K562 (cell line): Measurements from ENCODE around the gene EPC2. TPM values are rescaled to one million over a fixed set of nuclear protein-coding genes. Genes with fewer than 3 reads are reported as not detected.

Source experiments
- ATAC-seq: fragments of 200-7000 bp; cut with Tn5 transposase; 3 replicates; pipeline ENCODE4 v1.9.1; 2020; ENCODE audit warnings: moderate library complexity
- BruUV-seq: library from RNA; stranded (reverse); fragments of 400-500 nt; replicated peaks from 2 replicates; lab custom pipeline; 2021; lab: Mats Ljungman, UMichigan
- CTCF ChIA-PET: fragments of 300-600 bp; formaldehyde crosslinking; extraction: SDS; loops from one replicate; lab custom pipeline; 2021; ENCODE audit warnings: low intra/inter-chr PET ratio; lab: Yijun Ruan, JAX
- POLR2A ChIA-PET: fragments of 300-600, 350-650 bp; sonication (Branson Sonifier 250); formaldehyde crosslinking; extraction: SDS; loops from one replicate; lab custom pipeline; 2021; ENCODE audit warnings: antibody characterized with exemption, inconsistent platforms; lab: Yijun Ruan, JAX
- DNase-seq, 4 experiments: peaks; one replicate each; pipeline versions ENCODE4 v3.0.0 to v3.0.0-alpha.2; 2011 to 2018; ENCODE audit warnings: low spot score in 3 of 4, mixed read lengths in 3 of 4; ENCODE audit errors: extremely low read depth in 1 of 4
- FAIRE-seq: peaks from 2 replicates; lab custom pipeline; 2011; peaks lifted over from hg19 to GRCh38; lab: Jason Lieb, UNC
- H2AFZ ChIP-seq: 2 replicates; pipeline ENCODE4 v1.6.0; 2011; ENCODE audit warnings: low read depth, low read length, control low read depth, inconsistent platforms
- H3K27ac ChIP-seq: fragments of 200-600 bp; 3 replicates; pipeline ENCODE4 v1.8.0; 2011; ENCODE audit warnings: low read depth, mild to moderate bottlenecking, control low read depth, inconsistent platforms, low read length, moderate library complexity, mixed read lengths; ENCODE audit errors: extremely low read depth
- H3K27me3 ChIP-seq, 2 experiments: fragments of 300-600 bp in 1 of 2; 2 replicates in 1 of 2; 3 replicates in 1 of 2; pipeline versions ENCODE4 v1.6.0 to v1.8.0; 2011; ENCODE audit warnings: inconsistent platforms in 2 of 2, low read length in 2 of 2, mild to moderate bottlenecking in 1 of 2, mixed read lengths in 1 of 2, moderate library complexity in 1 of 2; ENCODE audit not compliant: control insufficient read depth in 2 of 2, insufficient read depth in 2 of 2
- H3K36me3 ChIP-seq: fragments of 300-600 bp; 3 replicates; pipeline ENCODE4 v1.8.0; 2011; ENCODE audit warnings: mild to moderate bottlenecking, low read length, inconsistent platforms; ENCODE audit not compliant: control insufficient read depth, insufficient read depth
- H3K4me1 ChIP-seq, 2 experiments: fragments of 200-600 bp in 1 of 2; replicated peaks in 1 of 2; 2 replicates in 1 of 2; 3 replicates in 1 of 2; pipeline versions ENCODE4 v1.5.1 to v1.8.0; 2011; ENCODE audit warnings: inconsistent platforms in 2 of 2, low read length in 2 of 2, mild to moderate bottlenecking in 1 of 2, mixed read lengths in 1 of 2, moderate library complexity in 1 of 2; ENCODE audit not compliant: control insufficient read depth in 2 of 2, insufficient read depth in 2 of 2
- H3K4me2 ChIP-seq: 2 replicates; pipeline ENCODE4 v1.6.1; 2011; ENCODE audit warnings: low read length, control low read depth, inconsistent platforms, mixed read lengths; ENCODE audit not compliant: insufficient read depth
- H3K4me3 ChIP-seq: fragments of 200-600 bp; sonication (generic), shearing (Covaris generic); 2 replicates; pipeline ENCODE4 v1.5.1; 2016; ENCODE audit warnings: control low read depth, inconsistent platforms
- H3K79me2 ChIP-seq: fragments of 200-600 bp; 3 replicates; pipeline ENCODE4 v1.8.0; 2011; ENCODE audit warnings: low read length, inconsistent platforms; ENCODE audit not compliant: control insufficient read depth, insufficient read depth
- H3K9ac ChIP-seq, 2 experiments: 2 replicates each; pipeline versions ENCODE4 v1.6.0 to v1.6.1; 2011; ENCODE audit warnings: low read depth in 2 of 2, low read length in 2 of 2, control low read depth in 1 of 2, inconsistent platforms in 1 of 2, mild to moderate bottlenecking in 1 of 2, mixed read lengths in 1 of 2; ENCODE audit not compliant: insufficient read depth in 1 of 2
- H3K9me1 ChIP-seq: one replicate; pipeline ENCODE4 v1.6.0; 2011; ENCODE audit warnings: inconsistent platforms, mild to moderate bottlenecking, low read length, moderate library complexity; ENCODE audit not compliant: control insufficient read depth, insufficient read depth
- H3K9me3 ChIP-seq: replicated peaks from 2 replicates; pipeline ENCODE4 v1.5.1; 2011; ENCODE audit warnings: low read depth, low read length, inconsistent platforms; ENCODE audit not compliant: control insufficient read depth, insufficient read depth
- H4K20me1 ChIP-seq: replicated peaks from 2 replicates; pipeline ENCODE4 v1.6.1; 2011; ENCODE audit warnings: low read length, inconsistent platforms, mixed read lengths; ENCODE audit not compliant: control insufficient read depth, insufficient read depth
- ETV6 ChIP-seq, 3 experiments: fragments of 150-350 bp in 1 of 3; sonication (generic) in 1 of 3; formaldehyde crosslinking in 1 of 3; IDR thresholded peaks; 2 replicates each; pipeline versions ENCODE4 v1.6.1 to v1.8.0; 2014 to 2022; ENCODE audit warnings: borderline replicate concordance in 2 of 3, low read depth in 2 of 3, antibody characterized with exemption in 1 of 3, low read length in 1 of 3, mild to moderate bottlenecking in 1 of 3, missing genetic modification reagents in 1 of 3
- PYGO2 ChIP-seq: fragments of 450-650 bp; IDR thresholded peaks from 2 replicates; pipeline ENCODE4 v1.6.1; 2016; ENCODE audit warnings: mild to moderate bottlenecking, missing genetic modification characterization, moderate library complexity, missing compliant biosample characterization
- RBM14 ChIP-seq: fragments of 200-400 bp; formaldehyde crosslinking; IDR thresholded peaks from 2 replicates; pipeline ENCODE4 v1.6.1; 2018; ENCODE audit warnings: low read depth, mild to moderate bottlenecking, low read length, moderate library complexity, borderline replicate concordance; ENCODE audit not compliant: insufficient read depth
- SIRT6 ChIP-seq: IDR thresholded peaks from one replicate; pipeline ENCODE4 v1.6.1; 2012; ENCODE audit warnings: low read depth, mild to moderate bottlenecking, control low read depth, inconsistent platforms, low read length, moderate library complexity
- TAF9B ChIP-seq: fragments of 450-650 bp; IDR thresholded peaks from 2 replicates; pipeline ENCODE4 v1.6.1; 2018; ENCODE audit warnings: mild to moderate bottlenecking; ENCODE audit not compliant: partially characterized antibody
- TSC22D4 ChIP-seq: fragments of 450-650 bp; IDR thresholded peaks from 2 replicates; pipeline ENCODE4 v1.6.1; 2016; ENCODE audit warnings: missing genetic modification characterization, missing biosample characterization, control low read depth
- WGBS: fragments of 100-300 bp; shearing (Covaris generic); methylation state at CpG from one replicate; pipeline ENCODE4 v1.1.6; 2016; ENCODE audit warnings: low coverage, mixed read lengths; ENCODE audit not compliant: insufficient coverage; ENCODE audit errors: missing lambda C conversion rate; 5-methylcytosine and 5-hydroxymethylcytosine counted together
- in situ Hi-C: fragments of 300-500 bp; cut with MboI; formaldehyde crosslinking; loops from 4 replicates; pipeline ENCODE4 v1.15.0; 2018; ENCODE audit warnings: inconsistent platforms, mixed read lengths
- intact Hi-C: fragments of 100-400 bp; cut with micrococcal nuclease; formaldehyde crosslinking; loops from 2 replicates; pipeline ENCODE4 v1.14.2; 2022
- polyA plus RNA-seq, 8 experiments: library from polyadenylated mRNA; depleted of rRNA in 4 of 8; stranded (reverse) in 5 of 8; unstranded in 3 of 8; fragments of >200 nt; fragmentation: Nextera tagmentation in 2 of 8; fragmentation: Illumina TruSeq in 1 of 8; extraction: Ambion mirVana in 2 of 8; extraction: Trizol in 1 of 8; gene quantifications; 2 replicates each; pipeline versions ENCODE4 v1.2.1 to v1.2.3, GENCODE V29; 2011 to 2014; ENCODE audit warnings: inconsistent platforms in 1 of 8, missing spikeins in 1 of 8
- total RNA-seq, 7 experiments: library from RNA; depleted of rRNA in 6 of 7; stranded (reverse); fragments of >200 nt in 6 of 7; fragmentation: Illumina TruSeq in 2 of 7; extraction: Trizol in 2 of 7; gene quantifications; 2 replicates each; pipeline versions ENCODE4 v1.2.1 to v1.2.3, GENCODE V29; 2011 to 2021; ENCODE audit warnings: low replicate concordance in 1 of 7
- TF ChIP-seq, protein P1 (sequence below): sonication (generic); formaldehyde crosslinking; IDR thresholded peaks from 2 replicates; pipeline ENCODE4 v1.8.0; 2022; ENCODE audit warnings: missing genetic modification reagents, mild to moderate bottlenecking, borderline replicate concordance
- TF ChIP-seq, protein P2 (sequence below), 2 experiments: fragments of 200-800 bp in 1 of 2; sonication (Bioruptor generic) in 1 of 2; sonication (generic) in 1 of 2; formaldehyde crosslinking in 1 of 2; IDR thresholded peaks in 1 of 2; conservative IDR thresholded peaks in 1 of 2; 2 replicates each; pipeline versions ENCODE4 v1.5.0 to v1.6.1; 2016 to 2020; ENCODE audit warnings: missing compliant biosample characterization in 1 of 2, missing genetic modification characterization in 1 of 2, missing genetic modification reagents in 1 of 2
- TF ChIP-seq, protein P3 (sequence below): fragments of 450-650 bp; IDR thresholded peaks from 2 replicates; pipeline ENCODE4 v1.6.1; 2017; ENCODE audit warnings: antibody characterized with exemption
- TF ChIP-seq, protein P4 (sequence below): fragments of 250-450 bp; sonication (Bioruptor Pico); IDR thresholded peaks from 2 replicates; pipeline ENCODE4 v1.8.0; 2021; ENCODE audit warnings: mild to moderate bottlenecking, moderate library complexity

The EPC2 gene
- total and polyA plus RNA-seq, 9 of the 15 experiments (the other 6 are each of a cell fraction or from before 2014, with no cell fraction given): 7.0 to 35.8 (median 29.1) TPM

DNA sequence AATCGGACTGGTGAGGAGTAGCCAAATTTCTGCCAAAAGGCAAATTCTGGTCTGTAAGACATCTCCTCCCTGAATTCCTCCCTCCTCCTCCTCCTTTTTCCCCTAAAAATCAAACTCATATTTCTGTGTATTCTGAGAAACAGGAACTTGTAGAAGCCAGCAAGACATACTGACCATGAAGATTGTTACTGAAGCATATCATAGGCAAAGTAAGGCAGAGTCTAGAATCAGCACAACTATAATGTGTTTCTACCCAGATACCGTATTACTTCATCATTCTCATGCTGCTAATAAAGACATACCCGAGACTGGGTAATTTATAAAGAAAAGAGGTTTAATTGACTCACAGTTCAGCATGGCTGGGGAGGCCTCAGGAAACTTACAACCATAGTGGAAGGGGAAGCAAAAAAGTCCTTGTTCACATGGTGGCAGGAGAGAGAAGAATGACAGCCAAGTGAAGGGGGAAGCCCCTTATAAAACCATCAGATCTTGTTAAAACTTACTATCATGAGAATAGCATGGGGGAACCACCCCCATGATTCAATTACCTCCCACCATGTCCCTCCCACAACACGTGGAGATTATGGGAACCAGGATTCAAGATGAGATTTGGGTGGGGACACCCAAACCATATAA lies 24.9 kb upstream of the EPC2 start:
- DNase-seq (no peak), ATAC-seq (no peak), FAIRE-seq (no peak)
- H3K4me2 ChIP-seq: no peak overlapping the region
- intact Hi-C loops: no loop called here
- CTCF ChIA-PET: no interaction called here
- H3K9me1 ChIP-seq: no peaks in the 10 kb centered on the region
- H3K79me2 ChIP-seq: no peaks in the 10 kb centered on the region
- no peaks in the 10 kb centered on the region for H3K9me3 ChIP-seq
- H2AFZ ChIP-seq: no peak overlapping the region
- 0% methylated on average over 4 of the region's 4 CpGs for WGBS
- TF ChIP-seq, protein P1, sequence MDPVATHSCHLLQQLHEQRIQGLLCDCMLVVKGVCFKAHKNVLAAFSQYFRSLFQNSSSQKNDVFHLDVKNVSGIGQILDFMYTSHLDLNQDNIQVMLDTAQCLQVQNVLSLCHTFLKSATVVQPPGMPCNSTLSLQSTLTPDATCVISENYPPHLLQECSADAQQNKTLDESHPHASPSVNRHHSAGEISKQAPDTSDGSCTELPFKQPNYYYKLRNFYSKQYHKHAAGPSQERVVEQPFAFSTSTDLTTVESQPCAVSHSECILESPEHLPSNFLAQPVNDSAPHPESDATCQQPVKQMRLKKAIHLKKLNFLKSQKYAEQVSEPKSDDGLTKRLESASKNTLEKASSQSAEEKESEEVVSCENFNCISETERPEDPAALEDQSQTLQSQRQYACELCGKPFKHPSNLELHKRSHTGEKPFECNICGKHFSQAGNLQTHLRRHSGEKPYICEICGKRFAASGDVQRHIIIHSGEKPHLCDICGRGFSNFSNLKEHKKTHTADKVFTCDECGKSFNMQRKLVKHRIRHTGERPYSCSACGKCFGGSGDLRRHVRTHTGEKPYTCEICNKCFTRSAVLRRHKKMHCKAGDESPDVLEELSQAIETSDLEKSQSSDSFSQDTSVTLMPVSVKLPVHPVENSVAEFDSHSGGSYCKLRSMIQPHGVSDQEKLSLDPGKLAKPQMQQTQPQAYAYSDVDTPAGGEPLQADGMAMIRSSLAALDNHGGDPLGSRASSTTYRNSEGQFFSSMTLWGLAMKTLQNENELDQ (CRISPR knock-in tag): no peak
- TF ChIP-seq, protein P2, sequence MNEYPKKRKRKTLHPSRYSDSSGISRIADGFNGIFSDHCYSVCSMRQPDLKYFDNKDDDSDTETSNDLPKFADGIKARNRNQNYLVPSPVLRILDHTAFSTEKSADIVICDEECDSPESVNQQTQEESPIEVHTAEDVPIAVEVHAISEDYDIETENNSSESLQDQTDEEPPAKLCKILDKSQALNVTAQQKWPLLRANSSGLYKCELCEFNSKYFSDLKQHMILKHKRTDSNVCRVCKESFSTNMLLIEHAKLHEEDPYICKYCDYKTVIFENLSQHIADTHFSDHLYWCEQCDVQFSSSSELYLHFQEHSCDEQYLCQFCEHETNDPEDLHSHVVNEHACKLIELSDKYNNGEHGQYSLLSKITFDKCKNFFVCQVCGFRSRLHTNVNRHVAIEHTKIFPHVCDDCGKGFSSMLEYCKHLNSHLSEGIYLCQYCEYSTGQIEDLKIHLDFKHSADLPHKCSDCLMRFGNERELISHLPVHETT (CRISPR knock-in tag; conservative IDR thresholded peaks at IDR 0.05 in 1 of 2, IDR thresholded peaks at IDR 0.05 in 1 of 2): no peak
- no peak for TF ChIP-seq TAF9B
- TF ChIP-seq, protein P3, sequence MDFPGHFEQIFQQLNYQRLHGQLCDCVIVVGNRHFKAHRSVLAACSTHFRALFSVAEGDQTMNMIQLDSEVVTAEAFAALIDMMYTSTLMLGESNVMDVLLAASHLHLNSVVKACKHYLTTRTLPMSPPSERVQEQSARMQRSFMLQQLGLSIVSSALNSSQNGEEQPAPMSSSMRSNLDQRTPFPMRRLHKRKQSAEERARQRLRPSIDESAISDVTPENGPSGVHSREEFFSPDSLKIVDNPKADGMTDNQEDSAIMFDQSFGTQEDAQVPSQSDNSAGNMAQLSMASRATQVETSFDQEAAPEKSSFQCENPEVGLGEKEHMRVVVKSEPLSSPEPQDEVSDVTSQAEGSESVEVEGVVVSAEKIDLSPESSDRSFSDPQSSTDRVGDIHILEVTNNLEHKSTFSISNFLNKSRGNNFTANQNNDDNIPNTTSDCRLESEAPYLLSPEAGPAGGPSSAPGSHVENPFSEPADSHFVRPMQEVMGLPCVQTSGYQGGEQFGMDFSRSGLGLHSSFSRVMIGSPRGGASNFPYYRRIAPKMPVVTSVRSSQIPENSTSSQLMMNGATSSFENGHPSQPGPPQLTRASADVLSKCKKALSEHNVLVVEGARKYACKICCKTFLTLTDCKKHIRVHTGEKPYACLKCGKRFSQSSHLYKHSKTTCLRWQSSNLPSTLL: no peak
- TF ChIP-seq TSC22D4 (tag): no peak
- TF ChIP-seq, protein P4, sequence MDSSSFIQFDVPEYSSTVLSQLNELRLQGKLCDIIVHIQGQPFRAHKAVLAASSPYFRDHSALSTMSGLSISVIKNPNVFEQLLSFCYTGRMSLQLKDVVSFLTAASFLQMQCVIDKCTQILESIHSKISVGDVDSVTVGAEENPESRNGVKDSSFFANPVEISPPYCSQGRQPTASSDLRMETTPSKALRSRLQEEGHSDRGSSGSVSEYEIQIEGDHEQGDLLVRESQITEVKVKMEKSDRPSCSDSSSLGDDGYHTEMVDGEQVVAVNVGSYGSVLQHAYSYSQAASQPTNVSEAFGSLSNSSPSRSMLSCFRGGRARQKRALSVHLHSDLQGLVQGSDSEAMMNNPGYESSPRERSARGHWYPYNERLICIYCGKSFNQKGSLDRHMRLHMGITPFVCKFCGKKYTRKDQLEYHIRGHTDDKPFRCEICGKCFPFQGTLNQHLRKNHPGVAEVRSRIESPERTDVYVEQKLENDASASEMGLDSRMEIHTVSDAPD (CRISPR knock-in tag): no peak
- no peak for TF ChIP-seq PYGO2 (tag)
- no peak for TF ChIP-seq SIRT6
- no peak for TF ChIP-seq RBM14
- no peak for TF ChIP-seq ETV6 (IDR thresholded peaks at IDR 0.05; ENCODE audit: borderline replicate concordance in 1 of 2, low read depth in 2 of 2, low read length in 1 of 2)
- no peak for TF ChIP-seq ETV6 (CRISPR knock-in tag; IDR thresholded peaks at IDR 0.05; ENCODE audit: borderline replicate concordance)
- no peaks in the 10 kb centered on the region for H3K36me3 ChIP-seq
- peaks cover 0 to 16% of the 10 kb centered on the region in 2 experiments; a peak in 3 of 5 replicates for H3K27me3 ChIP-seq
- H3K9ac ChIP-seq: no peak overlapping the region
- no peaks in the 10 kb centered on the region for H4K20me1 ChIP-seq
- H3K4me1 ChIP-seq: peaks cover 0 to 9% of the 10 kb centered on the region in 2 experiments; a peak in 3 of 5 replicates
- in situ Hi-C loops: no loop called here
- BruUV-seq: no TSS peak
- H3K27ac ChIP-seq: no peak overlapping the region
- POLR2A ChIA-PET: interaction anchor here (0.8 to 1.3 kb wide), 3 partner anchors 10 to 26 kb away, joined by 3 to 5 read pairs (median 4); no protein-coding TSS in a partner anchor
- no peak overlapping the region for H3K4me3 ChIP-seq
